NCI-H2081 treated with DMSO at 0.1 percent for 48 hours (cell line): ENCODE results near the gene KCNQ4.

Experiments
- DNase-seq: peaks from one replicate; lab custom pipeline; 2025; lab: John Stamatoyannopoulos, UW

KCNQ4 gene

GRCh38 chr1:40795811-40796586 lies 12.4 kb downstream of the KCNQ4 start:
- DNase-seq = no peak

DNA sequence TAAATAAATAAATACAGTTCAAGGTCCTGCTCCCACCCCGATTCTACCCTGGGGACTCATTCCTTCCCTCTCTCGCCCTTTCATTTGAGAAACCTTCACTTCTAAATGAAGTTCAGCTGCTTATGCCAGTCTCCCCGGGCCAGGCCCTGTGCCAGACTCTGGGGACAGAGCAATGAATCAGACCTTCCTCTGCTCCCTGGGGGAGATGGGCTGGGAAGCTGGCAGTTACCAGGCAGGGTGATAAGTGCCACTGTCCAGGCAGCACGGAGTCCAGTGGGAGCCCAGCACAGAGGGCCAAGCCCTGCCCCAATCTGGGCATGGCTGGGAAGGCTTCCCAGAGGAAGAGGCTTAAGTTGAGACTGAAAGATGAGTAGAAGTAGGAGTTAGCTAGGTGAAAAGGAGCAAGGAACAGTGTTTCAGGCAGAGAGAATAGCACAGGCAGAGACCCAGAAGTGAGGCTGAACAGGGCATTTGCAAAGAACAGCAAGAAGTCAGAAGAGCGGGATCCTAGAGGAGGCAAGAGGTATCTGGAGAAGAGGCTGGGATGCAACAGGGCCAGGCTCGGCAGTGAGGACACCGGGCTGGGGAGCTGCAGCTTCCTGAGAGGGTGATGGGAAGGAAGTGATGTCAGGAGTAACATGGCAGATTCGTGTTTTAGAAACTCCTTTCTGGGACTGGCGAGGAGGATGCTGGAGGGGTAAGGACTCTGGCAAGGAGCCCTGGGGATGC lies 13.5 kb downstream of the KCNQ4 start:
- DNase-seq = no peak

DNA sequence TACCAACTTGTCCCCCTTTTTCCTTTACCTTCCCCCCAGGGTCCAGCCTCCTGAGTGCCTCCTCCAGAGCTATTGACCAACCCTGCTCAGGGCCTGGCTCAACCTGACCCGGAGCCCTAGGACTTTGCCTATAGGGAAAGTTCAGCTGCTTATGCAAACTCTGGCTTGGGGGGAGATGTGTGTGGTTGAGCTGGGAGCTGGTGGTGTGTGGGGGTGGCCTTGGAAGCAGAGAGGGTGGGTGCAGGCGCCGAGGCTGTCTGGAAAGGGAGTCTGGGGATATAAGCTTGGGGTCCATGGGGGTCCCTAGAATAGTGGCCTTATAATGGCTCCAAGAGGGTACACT lies 14.1 kb downstream of the KCNQ4 start:
- DNase-seq = no peak

GRCh38 chr1:40798366-40799281 lies 15.0 kb downstream of the KCNQ4 start:
- no peak for DNase-seq

GRCh38 chr1:40799351-40799867 lies 15.8 kb downstream of the KCNQ4 start:
- no peak for DNase-seq

GRCh38 chr1:40801742-40802077 lies 18.1 kb downstream of the KCNQ4 start:
- DNase-seq = no peak

DNA sequence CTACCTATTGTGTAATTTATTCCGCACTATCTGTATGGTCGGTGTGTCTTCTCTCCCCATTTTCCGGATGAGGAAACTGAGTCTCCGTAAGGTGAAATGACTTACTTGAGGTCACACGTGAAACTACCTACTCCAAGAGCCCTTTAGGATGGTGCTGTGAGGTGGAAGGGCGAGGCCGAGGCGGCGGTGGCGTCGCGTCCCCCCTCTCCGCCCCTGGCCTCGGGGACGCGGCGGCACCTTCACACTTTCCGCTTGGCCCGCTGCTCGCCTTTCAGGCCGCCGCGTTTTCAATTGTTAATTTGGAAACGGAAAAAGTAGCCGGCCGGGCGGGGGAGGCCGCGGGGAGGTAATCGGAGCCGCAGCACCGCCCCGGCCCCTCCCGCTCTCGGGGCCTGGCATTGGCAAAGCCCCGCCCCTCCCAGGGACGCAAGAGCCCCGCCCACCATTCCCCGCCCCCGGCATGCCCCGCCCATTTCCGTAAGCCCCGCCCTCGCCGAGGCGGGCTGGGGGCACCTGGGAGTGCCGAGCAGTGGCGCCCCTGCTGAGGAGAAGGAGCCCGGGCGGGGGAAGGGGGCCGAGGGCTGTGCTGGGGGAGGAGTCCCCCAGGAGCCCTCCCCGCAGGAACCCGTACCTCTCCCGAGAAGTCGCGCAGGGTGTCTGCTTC lies 18.6 kb downstream of the KCNQ4 start:
- DNase-seq = no peak

DNA sequence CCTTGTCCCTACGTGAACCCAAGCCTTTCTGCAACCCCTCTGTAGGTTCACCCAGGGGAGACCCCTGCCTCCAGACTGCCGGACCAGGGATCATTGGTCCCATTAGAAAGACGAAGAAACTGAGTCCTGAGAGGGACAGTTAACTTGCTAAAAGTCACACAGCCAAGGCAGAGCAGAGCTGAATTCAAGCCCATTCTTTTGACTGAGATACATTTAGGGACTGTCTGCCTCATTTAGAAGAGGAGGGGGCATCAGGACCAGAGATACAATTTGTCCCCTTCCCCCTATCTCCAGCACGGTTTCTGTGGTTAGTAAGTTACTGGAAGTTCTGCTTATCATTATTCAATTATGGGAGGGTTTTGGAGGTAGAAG lies 19.1 kb downstream of the KCNQ4 start:
- DNase-seq = no peak

DNA sequence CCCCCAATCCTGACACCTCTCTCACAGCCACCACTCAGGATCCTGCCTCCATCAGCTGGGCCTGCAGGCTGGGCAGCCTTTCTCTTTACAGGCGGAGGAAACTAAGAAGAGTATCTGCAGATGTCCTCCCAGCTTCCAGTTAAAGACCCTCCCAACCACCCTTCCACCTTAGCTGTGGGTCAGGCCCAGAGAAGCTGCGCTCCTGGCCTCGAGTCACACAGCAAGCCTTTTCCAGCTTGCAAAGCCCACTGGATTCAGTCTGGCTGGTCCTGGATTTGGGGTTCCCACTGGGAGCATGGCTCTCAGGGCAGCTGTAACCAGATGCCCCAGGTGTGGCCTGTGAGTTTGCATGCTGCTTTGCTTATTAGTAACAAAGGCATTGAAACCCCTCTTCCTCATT lies 19.9 kb downstream of the KCNQ4 start:
- no peak for DNase-seq

- no peak for DNase-seq
These were observed 20.3 kb downstream of the KCNQ4 start for GRCh38 chr1:40803902-40804301.

- DNase-seq = no peak
These were observed 22.7 kb downstream of the KCNQ4 start for GRCh38 chr1:40806240-40806639.

DNA sequence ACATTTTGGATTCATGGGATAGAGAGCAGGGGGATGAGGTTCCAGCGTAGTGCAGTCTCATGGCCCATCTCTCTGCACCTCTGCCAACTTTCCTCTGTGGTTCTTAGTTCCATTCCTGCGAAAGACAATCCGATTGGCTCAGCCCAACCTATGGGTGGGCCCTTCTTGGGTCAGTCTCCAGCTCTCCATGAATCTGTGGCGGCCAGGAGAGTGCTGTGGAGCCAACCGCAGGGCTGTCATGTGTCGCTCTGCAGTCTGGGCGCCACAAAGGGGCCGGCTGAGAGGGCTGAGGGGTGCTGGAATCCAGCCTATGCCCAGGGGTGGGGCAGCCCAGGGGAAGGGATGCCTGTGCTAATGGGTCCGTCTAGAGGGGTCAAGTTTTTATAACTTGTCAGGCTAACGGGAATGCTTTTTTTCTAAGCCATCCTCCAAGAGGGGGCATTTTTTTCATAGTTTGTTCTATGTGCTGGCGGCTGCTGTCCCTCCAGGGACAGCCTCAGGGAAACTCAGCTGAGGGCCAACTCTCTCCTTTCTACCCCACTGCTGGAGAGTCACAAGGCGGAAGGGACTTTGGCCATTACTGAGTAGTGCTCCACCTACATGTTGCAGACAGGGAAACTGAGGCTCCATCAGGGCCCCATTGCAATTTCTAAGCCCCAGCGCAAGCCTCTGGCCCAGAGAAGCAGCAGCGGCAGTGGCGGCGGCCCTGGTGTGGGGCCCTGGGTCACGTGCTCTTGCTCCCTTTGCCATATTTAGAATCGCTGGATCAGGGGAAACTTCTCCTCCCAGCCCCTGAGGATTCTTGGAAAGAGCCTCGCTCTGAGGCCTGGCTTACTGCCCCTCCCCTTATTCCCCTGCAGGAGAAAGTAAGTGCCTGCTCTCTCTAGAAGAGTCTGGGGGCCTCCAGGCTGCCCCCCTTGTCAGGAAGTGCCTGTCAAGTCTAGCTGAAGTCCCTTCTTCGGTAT lies 23.4 kb downstream of the KCNQ4 start:
- DNase-seq = no peak

DNA sequence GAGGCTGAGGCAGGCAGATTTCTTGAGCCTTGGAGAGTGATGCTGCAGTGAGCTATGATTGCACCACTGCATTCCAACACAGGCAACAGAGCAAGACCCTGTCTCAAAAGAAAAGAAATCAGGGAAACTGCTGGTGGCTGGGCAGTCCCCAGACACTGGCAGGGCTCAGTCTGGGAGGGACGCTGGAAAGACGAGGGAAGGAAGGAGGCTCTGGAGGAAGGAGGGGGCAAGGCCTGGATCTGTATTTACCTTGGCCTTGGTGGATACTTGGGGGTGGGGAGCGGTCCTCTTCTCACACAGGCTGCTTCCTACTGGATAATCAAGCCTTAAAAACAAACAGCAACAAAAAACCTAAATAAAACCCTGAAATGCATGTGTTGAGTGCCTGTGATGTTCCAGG lies 24.4 kb downstream of the KCNQ4 start:
- no peak for DNase-seq

DNA sequence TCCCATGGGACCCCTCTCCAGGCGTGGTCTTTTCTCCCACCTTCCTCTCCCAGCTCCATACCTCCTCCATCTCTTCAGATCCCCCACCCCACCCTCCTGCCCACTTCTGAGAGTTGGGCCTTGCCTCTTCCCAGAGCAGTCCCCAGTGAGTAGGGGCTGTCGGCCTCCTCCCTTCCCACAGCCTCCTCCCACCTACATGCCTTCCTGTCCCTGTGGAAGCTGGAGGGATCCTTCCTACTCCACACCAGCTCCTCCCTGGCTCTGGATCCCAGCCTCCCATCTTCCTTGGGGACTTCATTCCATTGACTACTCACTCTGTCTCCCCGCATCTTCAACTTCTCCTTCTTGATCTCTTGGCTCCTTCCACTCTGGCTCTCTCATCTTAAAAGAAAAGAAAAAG lies 24.9 kb downstream of the KCNQ4 start:
- DNase-seq = no peak

DNA sequence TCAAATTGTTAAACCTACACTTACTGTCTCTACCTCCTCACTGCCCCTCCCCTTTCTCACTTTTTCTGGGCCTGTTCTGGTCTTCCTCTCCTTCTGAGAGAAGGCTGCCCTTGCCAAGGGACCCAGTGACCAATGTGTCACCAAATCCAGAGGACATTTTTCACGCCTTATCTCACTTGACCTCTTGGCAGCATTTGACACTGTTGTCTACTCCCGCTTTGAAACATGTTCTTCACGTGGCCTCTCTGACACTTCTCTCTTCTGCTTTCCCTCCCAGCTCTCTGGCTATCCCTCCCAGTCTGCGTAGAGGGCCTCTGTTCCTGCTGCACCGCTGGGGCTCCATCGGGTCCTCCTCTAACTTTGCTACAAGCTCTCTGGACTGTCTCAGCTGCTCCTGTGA lies 25.3 kb downstream of the KCNQ4 start:
- no peak for DNase-seq

- DNase-seq = no peak
These were observed 27.3 kb downstream of the KCNQ4 start for GRCh38 chr1:40810927-40811326.

DNA sequence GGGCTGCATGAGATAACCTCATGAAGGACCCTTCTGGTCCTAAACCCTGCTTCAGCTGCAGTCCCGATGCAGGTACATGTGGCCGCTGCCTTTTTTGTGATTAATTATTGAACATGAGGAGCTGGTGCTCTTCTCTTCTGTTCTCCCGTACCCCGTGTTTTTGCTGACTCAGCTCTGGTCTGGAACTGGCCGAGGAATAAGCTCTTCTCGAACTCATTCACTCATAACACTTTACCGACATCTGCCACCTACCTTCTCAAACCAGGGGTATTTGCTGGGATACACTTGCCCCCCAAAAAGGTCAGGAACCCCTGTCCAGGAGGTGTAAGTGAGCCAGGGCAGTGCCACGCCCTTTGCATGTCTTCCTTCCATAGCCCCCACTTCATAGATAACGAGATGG lies 31.8 kb downstream of the KCNQ4 start:
- DNase-seq = no peak

GRCh38 chr1:40817791-40818263 lies 34.2 kb downstream of the KCNQ4 start:
- no peak for DNase-seq

DNA sequence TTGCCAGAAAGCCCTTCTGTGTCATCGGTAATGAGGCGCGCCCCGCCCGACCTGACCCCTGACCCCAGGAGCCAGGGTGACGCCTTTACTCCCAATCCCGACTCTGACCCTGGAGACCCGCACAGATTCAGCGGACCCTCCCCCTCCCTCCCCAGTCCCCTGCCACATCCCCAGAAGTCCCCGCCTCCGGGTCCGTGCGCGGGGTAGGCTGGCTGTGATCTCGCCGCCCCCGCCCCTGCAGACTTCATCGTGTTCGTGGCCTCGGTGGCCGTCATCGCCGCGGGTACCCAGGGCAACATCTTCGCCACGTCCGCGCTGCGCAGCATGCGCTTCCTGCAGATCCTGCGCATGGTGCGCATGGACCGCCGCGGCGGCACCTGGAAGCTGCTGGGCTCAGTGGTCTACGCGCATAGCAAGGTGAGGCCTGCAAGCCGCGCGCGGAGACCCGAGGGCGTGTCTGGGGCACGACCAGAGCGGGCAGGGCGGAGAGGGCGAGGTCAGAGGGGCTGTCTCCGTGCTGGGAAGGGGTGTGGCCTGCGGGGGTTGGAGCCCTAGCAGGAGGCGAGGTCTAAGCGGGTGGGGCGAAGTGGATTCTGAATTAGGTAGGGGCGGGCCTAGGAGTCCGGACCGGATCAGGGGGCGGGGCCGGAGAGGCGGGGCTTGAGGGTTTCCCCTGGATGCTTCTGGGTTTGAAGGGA lies 34.8 kb downstream of the KCNQ4 start:
- DNase-seq = no peak

GRCh38 chr1:40819101-40819500 lies 35.5 kb downstream of the KCNQ4 start:
- DNase-seq = no peak
